Smooth muscle cell (in vitro differentiated cells): ENCODE results near the gene MYOZ2. TPM values are rescaled to one million over a fixed set of nuclear protein-coding genes. Genes with fewer than 3 reads are reported as not detected.

Experiments used
- DNase-seq: peaks from one replicate; lab custom pipeline; 2025; ENCODE audit not compliant: unreplicated experiment; lab: John Stamatoyannopoulos, UW
- H2AFZ ChIP-seq: fragments of 200-600 bp; sonication (generic); 2 replicates; pipeline ENCODE4 v1.6.0; 2016; ENCODE audit warnings: antibody characterized with exemption, low read depth, mild to moderate bottlenecking
- H3F3A ChIP-seq: fragments of 200-600 bp; sonication (generic); 2 replicates; pipeline ENCODE4 v1.6.0; 2017; ENCODE audit warnings: antibody characterized with exemption, low read depth
- H3K27ac ChIP-seq: fragments of 200-600 bp; sonication (generic); 2 replicates; pipeline ENCODE4 v1.5.1; 2016; ENCODE audit warnings: low read depth, mild to moderate bottlenecking
- H3K27me3 ChIP-seq: fragments of 200-600 bp; sonication (generic); 2 replicates; pipeline ENCODE4 v1.6.1; 2016; ENCODE audit warnings: low read depth, mild to moderate bottlenecking
- H3K36me3 ChIP-seq: fragments of 200-600 bp; sonication (generic); 2 replicates; pipeline ENCODE4 v1.5.1; 2016; ENCODE audit warnings: low read depth
- H3K4me1 ChIP-seq: fragments of 200-600 bp; sonication (generic); 2 replicates; pipeline ENCODE4 v1.5.1; 2016; ENCODE audit warnings: low read depth
- H3K4me2 ChIP-seq: fragments of 200-600 bp; sonication (generic); 2 replicates; pipeline ENCODE4 v1.6.0; 2016; ENCODE audit warnings: mild to moderate bottlenecking
- H3K4me3 ChIP-seq: fragments of 200-600 bp; sonication (generic); 2 replicates; pipeline ENCODE4 v1.5.1; 2016; ENCODE audit warnings: mild to moderate bottlenecking
- H3K79me2 ChIP-seq: fragments of 200-600 bp; sonication (generic); 2 replicates; pipeline ENCODE4 v1.6.0; 2016; ENCODE audit warnings: low read depth, mild to moderate bottlenecking
- H3K9ac ChIP-seq: fragments of 200-600 bp; sonication (generic); 2 replicates; pipeline ENCODE4 v1.6.0; 2016; ENCODE audit warnings: low read depth
- H3K9me3 ChIP-seq: fragments of 200-600 bp; sonication (generic); replicated peaks from 2 replicates; pipeline ENCODE4 v1.5.1; 2016; ENCODE audit warnings: low read depth
- H4K20me1 ChIP-seq: fragments of 200-600 bp; sonication (generic); 2 replicates; pipeline ENCODE4 v1.6.0; 2016; ENCODE audit warnings: low read depth
- WGBS: methylation state at CpG from one replicate; pipeline ENCODE4 v1.1.7; 2016; ENCODE audit warnings: low lambda C conversion rate; 5-methylcytosine and 5-hydroxymethylcytosine counted together
- polyA plus RNA-seq: library from polyadenylated mRNA; unstranded; fragments of >200 nt; fragmentation: Nextera tagmentation; extraction: Ambion mirVana; gene quantifications from 2 replicates; pipeline ENCODE4 v1.2.1, GENCODE V29; 2016
- total RNA-seq: library from RNA; depleted of rRNA; stranded (reverse); fragments of >200 nt; gene quantifications from 2 replicates; pipeline ENCODE4 v1.2.3, GENCODE V29; 2014
- TF ChIP-seq, protein P1 (sequence below): fragments of 200-600 bp; sonication (generic); IDR thresholded peaks from 2 replicates; pipeline ENCODE4 v1.5.1; 2017; ENCODE audit warnings: borderline replicate concordance, mild to moderate bottlenecking, antibody characterized with exemption; ENCODE audit not compliant: insufficient read depth, poor library complexity, severe bottlenecking

MYOZ2 gene
- total and polyA plus RNA-seq, 2 experiments from 2014 or later: not detected

DNA sequence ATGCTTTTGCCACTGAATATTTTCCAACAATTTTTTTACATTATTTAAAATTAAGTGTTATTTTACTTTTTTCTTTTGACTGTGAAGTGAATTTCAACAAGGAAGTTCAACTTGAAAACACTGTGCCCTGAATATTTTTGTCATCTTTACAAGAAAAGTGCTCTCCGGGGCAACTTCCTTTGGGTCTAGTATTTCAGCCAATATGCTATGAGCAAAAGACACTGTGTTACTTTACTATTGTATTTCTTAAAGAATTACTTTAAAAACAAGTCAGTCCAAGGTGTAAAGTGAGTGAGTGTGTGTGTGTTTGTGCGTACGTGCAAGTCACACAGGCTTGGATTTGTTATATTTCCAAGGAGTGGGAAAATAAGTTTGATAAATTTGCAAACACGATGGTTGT lies 69.3 kb downstream of the MYOZ2 start:
- DNase-seq: no peak
- TF ChIP-seq, protein P1, sequence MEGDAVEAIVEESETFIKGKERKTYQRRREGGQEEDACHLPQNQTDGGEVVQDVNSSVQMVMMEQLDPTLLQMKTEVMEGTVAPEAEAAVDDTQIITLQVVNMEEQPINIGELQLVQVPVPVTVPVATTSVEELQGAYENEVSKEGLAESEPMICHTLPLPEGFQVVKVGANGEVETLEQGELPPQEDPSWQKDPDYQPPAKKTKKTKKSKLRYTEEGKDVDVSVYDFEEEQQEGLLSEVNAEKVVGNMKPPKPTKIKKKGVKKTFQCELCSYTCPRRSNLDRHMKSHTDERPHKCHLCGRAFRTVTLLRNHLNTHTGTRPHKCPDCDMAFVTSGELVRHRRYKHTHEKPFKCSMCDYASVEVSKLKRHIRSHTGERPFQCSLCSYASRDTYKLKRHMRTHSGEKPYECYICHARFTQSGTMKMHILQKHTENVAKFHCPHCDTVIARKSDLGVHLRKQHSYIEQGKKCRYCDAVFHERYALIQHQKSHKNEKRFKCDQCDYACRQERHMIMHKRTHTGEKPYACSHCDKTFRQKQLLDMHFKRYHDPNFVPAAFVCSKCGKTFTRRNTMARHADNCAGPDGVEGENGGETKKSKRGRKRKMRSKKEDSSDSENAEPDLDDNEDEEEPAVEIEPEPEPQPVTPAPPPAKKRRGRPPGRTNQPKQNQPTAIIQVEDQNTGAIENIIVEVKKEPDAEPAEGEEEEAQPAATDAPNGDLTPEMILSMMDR: no peak
- H4K20me1 ChIP-seq: no peaks in the 10 kb centered on the region
- no peak overlapping the region for H3K4me2 ChIP-seq
- H3K79me2 ChIP-seq: no peaks in the 10 kb centered on the region
- H3K4me3 ChIP-seq: no peak overlapping the region
- H2AFZ ChIP-seq: no peak overlapping the region
- H3K9me3 ChIP-seq: no peaks in the 10 kb centered on the region
- H3K4me1 ChIP-seq: no peaks in the 10 kb centered on the region
- no peaks in the 10 kb centered on the region for H3K36me3 ChIP-seq
- WGBS: 84% methylated on average over 4 of the region's 4 CpGs
- no peaks in the 10 kb centered on the region for H3K27me3 ChIP-seq
- H3F3A ChIP-seq: no peaks in the 10 kb centered on the region
- no peak overlapping the region for H3K9ac ChIP-seq
- no peak overlapping the region for H3K27ac ChIP-seq

DNA sequence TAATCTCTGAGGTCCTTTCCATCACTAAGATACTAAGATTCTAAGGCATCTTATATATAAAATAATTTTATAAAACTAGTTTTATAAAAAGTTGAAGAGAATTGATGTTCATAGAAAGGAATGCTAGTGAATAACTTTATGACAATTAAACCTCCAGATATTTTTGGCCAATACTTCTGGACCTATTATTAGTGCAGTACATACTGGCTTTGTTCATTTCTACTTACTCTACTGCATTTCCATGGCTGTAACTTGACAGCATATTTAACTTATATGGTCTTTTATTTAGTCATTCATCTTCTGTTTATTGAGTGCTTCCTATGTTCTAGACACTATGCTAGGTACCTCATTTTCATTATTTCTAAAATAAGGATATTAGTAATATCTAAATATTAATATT lies 70.1 kb downstream of the MYOZ2 start:
- TF ChIP-seq, protein P1: no peak
- H3K36me3 ChIP-seq: no peaks in the 10 kb centered on the region
- no peaks in the 10 kb centered on the region for H3K9me3 ChIP-seq
- no peaks in the 10 kb centered on the region for H3K4me1 ChIP-seq
- no peak overlapping the region for H3K9ac ChIP-seq
- H3K27me3 ChIP-seq: no peaks in the 10 kb centered on the region
- no peaks in the 10 kb centered on the region for H4K20me1 ChIP-seq
- H2AFZ ChIP-seq: no peak overlapping the region
- no peaks in the 10 kb centered on the region for H3F3A ChIP-seq
- no peak overlapping the region for H3K4me3 ChIP-seq
- no peak overlapping the region for H3K27ac ChIP-seq
- H3K79me2 ChIP-seq: no peaks in the 10 kb centered on the region
- no peak overlapping the region for H3K4me2 ChIP-seq
- DNase-seq: no peak

DNA sequence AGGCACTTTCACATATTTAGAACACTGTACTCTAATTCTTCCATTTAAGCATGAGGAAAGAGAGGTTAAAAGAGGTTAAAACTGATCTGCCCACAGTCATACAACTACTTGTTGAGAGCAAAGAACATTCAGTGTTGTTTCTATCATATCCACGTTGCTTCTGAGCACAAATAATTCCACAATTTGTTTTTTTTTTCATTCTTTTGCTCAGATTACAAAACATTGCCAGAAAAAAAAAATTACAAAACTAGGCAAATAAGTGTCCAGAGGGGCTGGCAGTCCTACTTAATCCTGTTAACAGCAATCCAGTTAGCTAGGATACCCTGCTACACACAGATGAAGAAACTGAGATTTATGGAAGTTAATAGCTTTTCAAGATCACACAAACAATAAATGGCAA lies 70.5 kb downstream of the MYOZ2 start:
- no peak overlapping the region for H2AFZ ChIP-seq
- no peaks in the 10 kb centered on the region for H3K9me3 ChIP-seq
- no peak overlapping the region for H3K9ac ChIP-seq
- H3K27ac ChIP-seq: no peak overlapping the region
- H3K4me3 ChIP-seq: no peak overlapping the region
- H3K36me3 ChIP-seq: no peaks in the 10 kb centered on the region
- TF ChIP-seq, protein P1: no peak
- no peaks in the 10 kb centered on the region for H3K27me3 ChIP-seq
- H3K4me1 ChIP-seq: no peaks in the 10 kb centered on the region
- no peak for DNase-seq
- no peak overlapping the region for H3K4me2 ChIP-seq
- no peaks in the 10 kb centered on the region for H3F3A ChIP-seq
- H3K79me2 ChIP-seq: no peaks in the 10 kb centered on the region
- WGBS: 82% methylated on average over 1 of the region's 1 CpG
- no peaks in the 10 kb centered on the region for H4K20me1 ChIP-seq

DNA sequence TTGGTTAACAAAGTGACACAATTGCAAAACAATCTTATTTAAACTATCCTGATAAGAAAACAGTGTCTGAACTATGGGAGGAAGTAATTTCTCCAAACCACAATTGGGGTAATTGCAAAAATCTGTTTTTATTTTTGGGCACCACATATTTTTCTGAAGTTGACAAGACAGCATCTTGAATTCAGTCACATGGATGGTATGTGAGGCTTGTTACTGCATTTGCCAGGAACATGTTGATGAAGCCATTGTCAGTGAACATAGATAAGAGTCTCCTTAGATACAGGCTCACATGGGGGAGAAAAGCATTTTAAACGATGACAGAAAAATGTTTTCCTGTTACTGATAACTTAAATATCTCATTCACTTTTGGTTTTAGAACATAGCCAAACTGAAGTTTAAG lies 71.4 kb downstream of the MYOZ2 start:
- DNase-seq: no peak
- H3K4me2 ChIP-seq: no peak overlapping the region
- no peaks in the 10 kb centered on the region for H3K27me3 ChIP-seq
- no peak overlapping the region for H2AFZ ChIP-seq
- no peak overlapping the region for H3K27ac ChIP-seq
- peak overlapping the region; percentile 2 for H3K9ac ChIP-seq
- H3K4me3 ChIP-seq: no peak overlapping the region
- 0% methylated on average over 1 of the region's 1 CpG for WGBS
- H3F3A ChIP-seq: no peaks in the 10 kb centered on the region
- H3K4me1 ChIP-seq: no peaks in the 10 kb centered on the region
- H3K9me3 ChIP-seq: no peaks in the 10 kb centered on the region
- no peaks in the 10 kb centered on the region for H4K20me1 ChIP-seq
- H3K79me2 ChIP-seq: no peaks in the 10 kb centered on the region
- TF ChIP-seq, protein P1: no peak
- H3K36me3 ChIP-seq: no peaks in the 10 kb centered on the region
